GM19468 (cell line): Measurements from ENCODE around the gene DPEP1.
"Not testable (repeated sequence)": the region's sequence is repeated elsewhere in the genome, so short reads cannot be mapped to it uniquely, and the experiment has no call there.

Experiments used
- ATAC-seq: cut with Tn5 transposase; IDR thresholded peaks from one replicate; pipeline ENCODE4 v1.9.1; 2021; ENCODE audit warnings: mild to moderate bottlenecking, moderate library complexity, moderate number of reproducible peaks; ENCODE audit not compliant: unreplicated experiment; ENCODE audit errors: extremely low read depth

DPEP1 gene

DNA sequence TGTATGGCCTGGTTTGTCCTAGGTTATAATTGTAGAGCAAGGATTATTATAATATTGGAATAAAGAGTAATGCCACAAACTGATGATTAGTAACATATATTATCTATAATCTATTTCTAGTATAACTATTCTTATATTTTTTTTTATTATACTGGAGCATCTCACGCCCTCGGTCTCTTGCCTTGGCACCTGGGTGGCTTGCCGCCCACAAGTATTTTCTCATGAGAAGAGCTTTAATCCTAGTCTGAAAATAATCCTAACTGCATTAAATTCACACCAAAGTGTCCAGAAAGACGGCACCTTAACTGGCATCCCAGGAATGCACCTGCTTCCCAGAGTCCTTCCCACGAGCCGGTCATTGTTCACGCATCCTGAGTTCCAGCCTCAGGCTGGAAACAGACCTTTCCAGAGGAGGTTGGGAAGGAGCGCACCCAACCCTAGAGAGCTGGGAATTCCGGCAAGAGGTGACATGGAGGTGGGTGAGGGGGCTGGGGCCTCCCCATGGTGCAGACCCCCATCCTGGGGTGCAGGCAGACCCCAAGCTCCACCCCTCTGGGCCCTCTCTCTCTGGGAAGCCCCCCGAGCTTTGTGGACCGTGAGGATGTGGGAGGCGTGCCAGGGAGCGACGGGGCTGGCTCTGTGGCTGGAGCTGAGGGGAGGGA is 28.1 kb downstream of the DPEP1 start:
- ATAC-seq, result no peak

DNA sequence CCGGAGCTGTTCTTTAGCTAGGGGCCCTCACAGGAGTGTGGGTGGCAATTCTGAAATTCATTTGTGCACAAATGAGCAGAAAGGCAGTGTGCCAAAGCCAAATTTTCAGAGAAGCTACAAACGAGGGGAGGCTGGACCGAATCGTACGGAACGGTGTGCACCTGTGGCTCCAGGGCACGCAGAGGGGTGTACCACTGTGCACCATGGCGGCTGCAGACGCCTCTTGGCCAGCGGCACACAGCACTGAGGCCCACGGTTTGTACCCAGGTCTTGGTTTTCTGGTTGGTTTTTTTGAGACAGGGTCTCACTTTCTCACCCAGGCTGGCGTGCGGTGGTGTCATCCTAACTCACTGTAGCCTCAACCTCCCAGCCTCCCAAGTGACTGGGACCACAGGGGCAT is 29.1 kb downstream of the DPEP1 start:
- ATAC-seq, result no peak

DNA sequence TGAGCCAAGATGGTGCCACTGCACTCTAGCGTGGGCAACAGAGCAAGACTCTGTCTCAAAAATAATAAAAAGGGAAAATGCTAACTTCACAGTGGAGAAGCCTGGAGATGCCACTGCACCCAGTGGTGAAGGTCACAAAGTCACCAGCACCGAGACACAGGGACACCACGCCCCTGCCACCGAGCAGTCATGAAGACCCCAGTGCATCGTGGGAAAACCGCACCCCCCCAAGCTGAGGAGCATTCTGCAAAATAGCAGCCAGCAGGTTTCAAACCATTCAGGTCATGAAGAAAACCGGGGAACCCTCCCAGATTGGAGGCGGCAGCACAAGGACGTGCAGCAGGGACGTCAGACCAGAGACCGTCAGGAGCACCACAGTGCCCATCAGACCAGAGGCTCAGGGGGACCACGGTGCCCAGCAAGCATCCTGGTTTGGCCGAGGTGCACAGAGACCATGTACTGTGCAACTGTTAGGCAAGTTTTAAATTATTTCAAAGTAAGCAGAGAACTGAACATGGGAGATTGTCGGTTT is 30.4 kb downstream of the DPEP1 start:
- no peak for ATAC-seq

DNA sequence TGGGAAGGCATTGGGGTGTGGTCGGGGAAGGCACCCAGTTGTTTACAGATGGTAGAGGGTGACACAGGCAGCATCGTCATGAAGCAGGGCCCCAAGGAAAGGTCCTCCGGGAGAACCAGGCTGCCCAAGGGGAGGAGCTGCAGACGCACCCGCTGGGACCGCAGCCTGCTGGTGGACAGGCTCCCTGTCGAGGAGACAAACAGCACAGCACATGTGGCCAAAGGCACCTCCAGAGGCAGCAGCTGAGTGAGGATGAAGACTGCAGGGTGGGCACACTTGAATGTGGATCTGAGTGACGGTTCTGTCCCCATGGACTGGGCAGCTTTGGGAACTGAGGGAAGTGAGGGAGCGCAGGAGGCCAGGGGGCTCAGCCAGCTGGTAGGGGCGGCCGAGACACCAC is 31.7 kb downstream of the DPEP1 start:
- ATAC-seq, result no peak

DNA sequence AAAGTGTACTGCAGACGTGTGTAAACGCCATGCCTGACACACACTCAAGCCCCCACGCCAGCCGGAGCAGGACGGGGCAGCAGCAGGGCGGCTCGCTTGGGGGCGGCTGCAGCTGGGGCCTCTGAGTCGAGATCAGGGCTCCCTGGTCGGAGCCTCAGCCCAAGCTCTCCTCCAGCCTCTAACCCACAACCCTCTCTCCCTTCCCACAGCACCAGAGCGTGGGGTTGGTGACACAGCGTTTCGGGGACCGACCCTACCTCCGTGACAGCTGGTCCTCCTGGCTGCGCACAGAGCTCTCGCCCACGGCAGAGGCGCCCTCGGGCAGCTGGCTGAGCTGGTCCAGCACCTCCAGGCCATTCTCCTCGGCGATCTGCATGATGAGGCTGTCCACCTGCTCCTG is 32.8 kb downstream of the DPEP1 start:
- ATAC-seq, result no peak

DNA sequence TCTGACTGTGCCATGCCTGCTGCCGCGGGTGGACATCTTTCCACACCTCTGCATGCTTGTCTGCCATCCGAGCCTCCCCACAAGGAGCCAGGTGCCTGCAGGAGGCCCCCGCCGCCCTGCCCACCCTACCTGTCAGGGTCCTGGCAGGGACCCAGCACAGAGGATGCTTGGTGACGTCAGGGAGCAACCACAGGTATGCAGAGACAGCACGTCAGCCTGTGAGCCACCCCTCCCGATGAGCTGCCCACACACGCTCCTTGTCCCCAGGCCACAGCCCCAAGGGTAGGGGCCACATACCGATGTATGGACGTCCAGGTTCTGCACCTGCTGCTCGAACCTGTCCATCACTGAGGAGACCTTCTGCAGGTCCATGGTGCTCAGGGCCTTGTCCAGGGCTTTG is 33.5 kb downstream of the DPEP1 start:
- ATAC-seq, result no peak

DNA sequence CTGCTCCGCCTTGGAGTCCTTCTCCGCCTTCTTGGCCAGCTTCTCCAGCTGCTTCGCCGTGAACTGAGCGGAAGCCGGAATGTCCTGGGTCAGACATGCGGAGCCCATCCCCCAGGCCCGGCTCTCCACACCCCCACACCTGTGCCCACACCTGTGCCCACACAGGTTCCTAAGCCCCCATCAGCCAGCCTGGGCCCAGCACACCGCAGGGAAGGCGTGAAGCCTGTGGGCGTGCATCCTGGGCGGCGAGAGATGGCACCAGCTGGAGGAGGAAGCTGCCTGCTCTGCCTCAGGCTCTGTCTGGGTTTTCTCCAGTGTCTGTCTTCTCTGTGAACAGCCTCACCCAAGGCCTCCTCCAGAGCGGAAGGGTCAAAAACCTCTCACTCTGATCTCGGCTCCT is 38.1 kb downstream of the DPEP1 start:
- no peak for ATAC-seq

DNA sequence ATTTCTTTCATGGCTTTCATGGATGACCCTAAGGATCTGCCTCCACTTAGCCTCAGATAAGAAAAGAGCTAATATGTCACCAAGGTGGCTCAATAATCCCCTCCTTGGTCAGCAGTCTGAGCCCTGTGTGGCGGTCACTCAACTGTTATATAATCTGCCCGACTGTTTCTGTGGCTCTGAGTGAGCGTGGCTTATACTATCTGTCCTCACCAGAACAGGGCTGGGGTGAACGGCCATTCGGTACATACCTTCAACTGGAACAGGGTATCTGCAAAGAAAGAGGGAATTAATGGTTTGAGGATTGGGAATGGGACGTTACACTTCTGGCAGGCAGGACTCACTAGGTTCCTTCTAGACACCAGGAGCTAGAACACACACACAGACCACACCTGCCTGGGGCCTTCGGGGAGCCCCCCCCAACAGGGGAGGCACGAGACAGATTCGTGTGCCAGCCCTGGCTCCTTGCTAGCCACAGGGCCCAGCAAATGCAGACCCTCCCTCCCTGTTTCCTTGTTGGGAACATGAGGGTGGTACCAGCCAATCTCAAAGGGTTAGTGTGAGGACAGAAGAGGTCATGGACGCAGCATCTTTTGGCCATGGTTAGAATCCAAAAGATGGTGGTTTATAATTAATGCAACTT is 40.3 kb downstream of the DPEP1 start:
- no peak for ATAC-seq

DNA sequence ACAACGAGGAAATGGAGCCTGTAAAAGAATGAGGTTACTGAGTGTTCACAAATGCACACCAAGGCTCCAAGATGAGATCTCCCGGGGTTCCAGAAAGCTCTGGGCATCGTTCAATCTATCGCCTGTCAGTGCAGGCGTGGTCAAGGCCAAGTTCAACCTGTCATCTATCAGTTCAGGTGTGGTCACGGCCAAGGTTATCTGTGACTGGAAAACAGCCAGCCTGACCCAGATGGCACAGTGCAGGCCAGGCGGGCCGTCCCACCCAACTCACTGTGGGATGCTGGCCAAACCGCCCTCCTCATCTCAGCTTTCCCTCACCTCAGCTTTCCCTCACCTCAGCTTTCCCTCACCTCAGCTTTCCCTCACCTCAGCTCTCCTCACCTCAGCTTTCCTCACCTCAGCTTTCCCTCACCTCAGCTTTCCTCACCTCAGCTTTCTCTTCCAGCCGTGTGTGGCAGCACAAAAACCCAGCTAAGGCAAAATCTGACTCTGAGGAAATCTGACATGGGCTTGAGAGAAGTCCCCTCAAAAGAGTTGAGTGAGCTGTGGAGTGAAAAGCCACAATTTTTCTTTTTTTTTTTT is 41.7 kb downstream of the DPEP1 start:
- no peak for ATAC-seq

DNA sequence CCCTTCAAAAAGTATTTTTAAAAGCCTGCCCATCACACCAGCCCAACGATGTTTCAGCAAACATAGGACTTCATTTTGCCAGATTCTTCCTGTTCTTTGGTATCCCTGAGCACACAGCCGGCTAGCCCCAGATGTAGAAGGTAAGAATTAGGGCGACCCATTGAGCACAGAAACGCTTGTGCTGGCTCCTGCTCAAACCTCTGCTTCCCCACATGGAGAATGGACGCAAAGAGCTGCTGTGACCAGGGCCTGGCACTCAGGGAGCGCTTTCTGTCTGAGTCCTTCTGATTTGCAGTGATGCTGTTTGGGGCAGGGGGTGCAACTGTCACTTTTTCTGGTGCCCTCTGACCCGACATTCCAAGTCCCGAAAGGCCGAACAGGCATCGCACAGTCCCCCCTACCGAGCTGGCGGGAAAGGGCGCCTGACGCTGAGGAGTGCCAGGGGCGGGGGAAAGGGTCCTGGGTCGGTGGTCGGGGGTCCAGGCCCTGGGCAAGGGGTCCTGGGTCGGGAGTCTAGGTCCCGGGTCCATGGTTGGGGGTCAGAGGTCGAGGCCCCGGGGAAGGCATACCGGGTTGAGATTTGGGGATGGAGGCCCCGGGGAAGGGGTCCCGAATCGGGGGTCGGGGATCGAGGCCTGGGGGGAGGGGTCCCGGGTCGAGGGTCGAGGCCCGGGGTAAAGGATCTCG is 43.1 kb downstream of the DPEP1 start:
- no peak for ATAC-seq

DNA sequence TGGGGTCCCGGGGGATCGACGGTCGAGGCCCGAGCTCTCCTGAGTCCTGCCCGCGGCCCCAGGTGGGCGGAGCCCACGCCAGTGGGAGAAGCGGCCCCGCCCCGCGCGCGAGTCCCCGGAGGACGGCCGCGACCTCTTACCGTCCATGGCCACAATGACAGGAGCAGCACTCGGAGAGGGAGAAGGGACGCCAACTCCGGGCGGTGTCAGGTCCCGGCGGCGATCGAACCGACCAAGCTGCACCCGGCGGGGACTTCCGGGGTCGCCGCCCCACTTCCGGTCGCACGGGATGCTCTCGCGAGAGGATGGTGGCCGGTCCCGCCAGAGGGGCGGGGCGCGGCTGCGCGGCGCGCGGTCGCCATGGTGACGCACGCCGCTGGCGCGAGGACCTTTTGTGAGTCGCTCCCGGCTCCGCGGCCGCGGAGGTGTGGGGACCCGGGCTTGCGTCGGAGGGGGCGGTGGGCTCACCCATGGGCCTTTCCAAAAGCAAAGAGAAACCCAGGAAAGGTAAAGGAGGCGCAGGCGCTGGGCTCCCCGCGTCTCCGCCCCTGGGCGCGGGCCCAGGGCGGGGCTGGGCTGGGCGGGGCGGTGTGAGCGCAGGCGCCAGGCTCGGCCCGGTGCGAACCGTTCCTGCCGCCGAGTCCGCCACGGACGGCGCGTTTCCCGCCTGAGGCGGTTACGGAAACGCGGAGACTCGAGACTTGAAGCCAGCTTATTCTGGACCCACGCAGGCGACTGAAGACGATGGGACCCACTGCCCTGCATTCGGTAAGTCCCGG is 44.2 kb downstream of the DPEP1 start, which contains the start of the genes CHMP1A and SPATA33:
TSS of gene CHMP1A (minus strand) at position 267 of the 779 bp plus-strand sequence. CDS start at position 147, 120 bp downstream.
TSS of gene SPATA33 (plus strand) at position 395 of the 779 bp plus-strand sequence. CDS start at position 471, 76 bp downstream.
- peak; percentile 78 for ATAC-seq

DNA sequence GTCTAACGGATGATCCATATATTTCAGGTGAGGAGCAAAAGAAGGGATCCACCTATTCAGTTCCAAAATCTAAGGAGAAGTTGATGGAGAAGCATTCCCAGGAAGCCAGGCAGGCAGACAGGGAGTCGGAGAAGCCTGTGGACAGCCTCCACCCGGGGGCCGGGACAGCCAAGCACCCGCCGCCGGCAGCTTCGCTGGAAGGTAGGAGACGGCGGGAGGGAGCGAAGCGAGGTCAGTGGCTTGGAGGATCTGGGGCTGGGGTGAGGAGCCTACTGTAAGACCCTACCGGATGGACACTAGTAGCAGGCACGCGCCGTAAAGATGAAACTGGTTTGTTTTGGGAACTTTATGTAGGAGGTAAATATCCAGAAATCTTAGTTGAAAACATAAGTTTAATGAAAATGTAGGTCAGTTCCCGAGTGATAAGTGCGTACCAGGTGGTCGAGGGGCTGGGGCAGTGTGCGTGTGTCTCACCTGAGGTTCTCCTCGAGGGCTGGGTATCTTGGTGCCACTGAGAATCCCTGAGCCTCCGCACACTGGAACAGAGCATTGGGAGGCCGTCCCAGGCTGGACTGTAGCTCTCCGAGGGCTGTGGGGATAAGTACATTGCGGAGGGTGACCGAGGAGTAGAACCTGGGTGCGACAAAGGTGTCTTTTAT is 44.9 kb downstream of the DPEP1 start:
- ATAC-seq, result no peak

DNA sequence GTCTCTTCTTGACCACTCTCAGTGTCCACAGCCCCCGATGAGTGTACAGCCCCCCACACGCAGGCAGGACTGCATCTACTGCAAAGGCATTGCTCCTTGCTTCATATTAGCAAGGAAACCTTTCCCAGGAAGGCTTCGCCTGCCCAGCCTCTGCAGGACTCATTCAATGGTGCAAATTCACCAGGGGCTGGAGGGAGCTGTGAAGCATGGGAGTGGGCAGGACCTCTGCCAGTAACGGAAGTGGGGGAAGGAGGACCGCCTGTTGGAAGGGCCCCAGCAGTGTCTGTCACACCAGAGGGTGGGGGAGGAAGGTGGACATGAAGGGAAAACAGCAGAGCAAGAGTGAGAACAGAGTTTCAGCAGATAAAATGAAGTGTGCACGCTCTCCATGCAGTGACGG is 46.7 kb downstream of the DPEP1 start:
- no peak for ATAC-seq

DNA sequence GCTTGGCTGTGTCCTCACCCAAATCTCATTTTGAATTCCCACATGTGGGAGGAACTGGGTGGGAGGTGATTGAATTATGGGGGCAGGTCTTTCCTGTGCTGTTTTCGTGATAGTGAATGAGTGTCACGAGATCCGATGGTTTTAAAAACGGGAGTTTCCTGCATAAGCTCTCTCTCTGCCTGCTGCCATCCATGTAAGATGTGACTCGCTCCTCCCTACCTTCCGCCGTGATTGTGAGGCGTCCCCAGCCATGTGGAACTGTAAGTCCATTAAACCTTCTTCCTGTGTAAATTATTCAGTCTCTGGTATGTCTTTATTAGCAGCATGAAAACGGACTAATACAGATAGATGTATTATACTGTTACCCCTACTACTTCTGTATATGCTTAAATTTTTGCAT is 47.8 kb downstream of the DPEP1 start:
- ATAC-seq, result no peak

DNA sequence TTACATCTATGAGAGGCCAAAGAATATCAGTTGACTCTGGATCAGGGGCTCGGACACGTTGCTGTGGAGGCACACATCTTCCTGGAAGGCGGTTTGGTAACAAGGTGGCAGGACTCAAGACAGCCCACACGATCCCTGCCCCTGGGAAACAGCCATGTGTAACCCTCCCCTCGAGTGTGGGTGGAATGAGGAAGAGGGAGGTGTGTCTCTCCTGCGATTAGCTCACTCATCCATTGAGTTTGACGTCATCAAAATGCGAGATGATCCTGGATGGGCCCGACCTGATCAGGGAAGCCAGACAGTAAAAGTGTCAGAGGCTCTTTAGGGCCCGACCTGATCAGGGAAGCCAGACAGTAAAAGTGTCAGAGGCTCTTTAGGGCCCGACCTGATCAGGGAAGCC is 50.8 kb downstream of the DPEP1 start:
- not testable (repeated sequence) for ATAC-seq

DNA sequence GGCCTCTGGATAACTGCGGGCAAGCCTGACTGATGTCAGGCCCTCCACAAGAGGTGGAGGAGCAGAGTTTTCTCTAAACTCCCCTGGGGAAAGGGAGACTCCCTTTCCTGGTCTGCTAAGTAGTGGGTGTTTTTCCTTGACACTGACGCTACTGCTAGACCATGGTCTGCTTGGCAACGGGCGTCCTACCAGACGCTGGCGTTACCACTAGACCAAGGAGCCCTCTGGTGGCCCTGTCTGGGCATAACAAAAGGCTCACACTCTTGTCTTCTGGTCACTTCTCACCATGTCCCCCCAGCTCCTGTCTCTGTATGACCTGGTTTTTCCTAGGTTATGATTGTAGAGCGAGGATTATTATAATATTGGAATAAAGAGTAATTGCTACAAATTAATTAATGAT is 53.6 kb downstream of the DPEP1 start:
- ATAC-seq, result not testable (repeated sequence)

DNA sequence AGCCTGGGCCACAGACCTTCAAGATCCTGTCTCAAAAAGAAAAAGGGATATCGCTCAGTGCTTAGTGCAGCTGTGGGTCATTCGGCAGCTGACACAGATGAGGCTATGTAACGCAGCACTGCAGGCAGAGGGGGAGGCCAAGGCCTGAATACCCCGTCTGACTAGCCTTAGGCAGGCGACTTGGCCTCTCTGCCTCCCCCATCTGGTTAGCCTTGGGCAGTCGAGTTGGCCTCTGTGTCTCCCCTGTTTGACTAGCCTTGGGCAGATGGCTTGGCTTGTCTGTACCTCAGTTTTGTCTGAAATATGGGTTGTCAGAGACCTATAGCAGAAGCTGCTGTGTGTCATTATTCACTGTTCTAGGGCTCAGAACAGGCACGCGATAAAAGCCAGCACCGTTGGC is 54.2 kb downstream of the DPEP1 start:
- ATAC-seq, result no peak

DNA sequence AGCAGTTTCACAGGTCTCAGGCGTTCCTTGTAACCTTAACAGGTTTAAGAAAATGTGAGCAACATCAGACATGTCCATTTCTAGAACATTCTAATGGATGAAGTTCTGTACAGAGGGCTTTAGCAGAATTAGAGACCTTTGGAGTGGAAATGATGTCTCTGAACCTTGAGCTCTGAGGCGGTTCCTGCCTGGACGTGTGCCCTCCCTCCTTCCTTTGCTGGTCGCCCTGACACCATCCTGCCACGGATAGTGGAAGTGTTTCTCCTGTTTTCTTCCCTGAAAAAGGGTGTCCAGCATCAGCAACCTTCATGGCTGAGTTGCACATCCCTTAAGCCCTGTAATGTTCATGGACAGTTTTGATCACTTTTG is 55.3 kb downstream of the DPEP1 start:
- ATAC-seq, result no peak

DNA sequence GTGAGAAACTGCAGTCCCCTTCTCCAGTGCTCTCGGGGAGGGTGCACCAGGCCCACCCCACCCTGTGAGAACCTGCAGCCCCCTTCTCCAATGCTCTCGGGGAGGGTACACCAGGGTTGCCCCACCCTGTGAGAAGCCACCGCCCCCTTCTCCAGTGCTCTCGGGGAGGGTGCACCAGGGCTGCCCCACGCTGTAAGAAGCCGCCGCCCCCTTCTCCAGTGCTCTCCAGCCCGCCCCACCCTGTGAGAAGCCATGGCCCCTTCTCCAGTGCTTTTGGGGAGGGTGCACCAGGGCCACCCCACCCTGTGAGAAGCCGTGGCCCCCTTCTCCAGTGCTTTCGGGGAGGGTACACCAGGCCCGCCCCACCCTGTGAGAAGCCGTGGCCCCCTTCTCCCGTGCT is 56.3 kb downstream of the DPEP1 start:
- no peak for ATAC-seq
